Activated T-cell treated with anti-CD3 and anti-CD28 coated beads, Interleukin-2, amount 50 U/mL, for 24 hours (primary cell): ENCODE data around the gene RYR2.
"Not testable (repeated sequence)": the region's sequence is repeated elsewhere in the genome, so short reads cannot be mapped to it uniquely, and the experiment has no call there.

Source experiments
- DNase-seq: peaks from one replicate; pipeline ENCODE4 v3.0.0-alpha.2; 2020
- H3K27ac Mint-ChIP-seq: 2 replicates; pipeline ENCODE4 v1.8.0; 2020; ENCODE audit warnings: mild to moderate bottlenecking, mixed read lengths
- H3K27me3 Mint-ChIP-seq: 2 replicates; pipeline ENCODE4 v1.8.0; 2020; ENCODE audit warnings: mixed read lengths
- H3K36me3 Mint-ChIP-seq: 2 replicates; pipeline ENCODE4 v1.8.0; 2020; ENCODE audit warnings: low read depth, mixed read lengths
- H3K4me1 Mint-ChIP-seq: 2 replicates; pipeline ENCODE4 v1.8.0; 2020; ENCODE audit warnings: low read depth, mixed read lengths
- H3K4me3 Mint-ChIP-seq: 2 replicates; pipeline ENCODE4 v1.8.0; 2020; ENCODE audit warnings: mild to moderate bottlenecking, moderate library complexity, mixed read lengths
- H3K9me3 Mint-ChIP-seq: 2 replicates; pipeline ENCODE4 v1.8.0; 2020; ENCODE audit warnings: mixed read lengths

The RYR2 gene

GRCh38 chr1:237239248-237239647 is 197.3 kb downstream of the RYR2 start:
- Mint-ChIP-seq H3K27ac (no peak overlapping the region), H3K4me3 (no peak overlapping the region), H3K27me3 (peaks cover 8% of the 10 kb centered on the region), H3K36me3 (no peaks in the 10 kb centered on the region), H3K9me3 (no peaks in the 10 kb centered on the region), H3K4me1 (no peaks in the 10 kb centered on the region)
- DNase-seq, result no peak

- no peak for DNase-seq
- Mint-ChIP-seq H3K36me3 (no peaks in the 10 kb centered on the region), H3K27me3 (peaks cover 3% of the 10 kb centered on the region), H3K4me1 (no peaks in the 10 kb centered on the region), H3K9me3 (no peaks in the 10 kb centered on the region), H3K27ac (no peak overlapping the region), H3K4me3 (no peak overlapping the region)
Measured at GRCh38 chr1:237241038-237241437, 199.1 kb downstream of the RYR2 start.

GRCh38 chr1:237244778-237245177 is 202.8 kb downstream of the RYR2 start:
- DNase-seq, result no peak
- Mint-ChIP-seq H3K27me3 (no peaks in the 10 kb centered on the region), H3K4me3 (no peak overlapping the region), H3K27ac (no peak overlapping the region), H3K4me1 (no peaks in the 10 kb centered on the region), H3K9me3 (no peaks in the 10 kb centered on the region), H3K36me3 (no peaks in the 10 kb centered on the region)

- Mint-ChIP-seq H3K4me1 (no peaks in the 10 kb centered on the region), H3K27ac (no peak overlapping the region), H3K9me3 (no peaks in the 10 kb centered on the region)
Measured at GRCh38 chr1:237247442-237247841, 205.5 kb downstream of the RYR2 start.

GRCh38 chr1:237249120-237249519 is 207.1 kb downstream of the RYR2 start:
- Mint-ChIP-seq H3K4me3 (no peak overlapping the region), H3K9me3 (no peaks in the 10 kb centered on the region), H3K27ac (no peak overlapping the region)

More at GRCh38 chr1:237247442-237247841, 205.5 kb downstream of the RYR2 start:
- no peaks in the 10 kb centered on the region for H3K36me3 Mint-ChIP-seq
- H3K4me3 Mint-ChIP-seq, result no peak overlapping the region
- no peak for DNase-seq
- H3K27me3 Mint-ChIP-seq, result no peaks in the 10 kb centered on the region

GRCh38 chr1:237250055-237250454 is 208.1 kb downstream of the RYR2 start:
- Mint-ChIP-seq H3K4me3 (no peak overlapping the region), H3K4me1 (no peaks in the 10 kb centered on the region), H3K9me3 (no peaks in the 10 kb centered on the region), H3K27me3 (no peaks in the 10 kb centered on the region), H3K36me3 (no peaks in the 10 kb centered on the region), H3K27ac (no peak overlapping the region)
- DNase-seq, result no peak

More at GRCh38 chr1:237249120-237249519, 207.1 kb downstream of the RYR2 start:
- Mint-ChIP-seq H3K36me3 (no peaks in the 10 kb centered on the region), H3K4me1 (no peaks in the 10 kb centered on the region), H3K27me3 (no peaks in the 10 kb centered on the region)
- no peak for DNase-seq

GRCh38 chr1:237255071-237255470 is 213.1 kb downstream of the RYR2 start:
- H3K9me3 Mint-ChIP-seq, result peaks cover 5% of the 10 kb centered on the region
- no peak for DNase-seq
- peaks cover 2% of the 10 kb centered on the region for H3K27me3 Mint-ChIP-seq
- no peak overlapping the region for H3K27ac Mint-ChIP-seq
- no peaks in the 10 kb centered on the region for H3K36me3 Mint-ChIP-seq
- no peaks in the 10 kb centered on the region for H3K4me1 Mint-ChIP-seq
- no peak overlapping the region for H3K4me3 Mint-ChIP-seq

GRCh38 chr1:237258871-237259270 is 216.9 kb downstream of the RYR2 start:
- no peak for DNase-seq
- Mint-ChIP-seq H3K27ac (no peak overlapping the region), H3K9me3 (peaks cover 5% of the 10 kb centered on the region), H3K27me3 (peaks cover 6% of the 10 kb centered on the region), H3K36me3 (no peaks in the 10 kb centered on the region), H3K4me1 (no peaks in the 10 kb centered on the region), H3K4me3 (no peak overlapping the region)

- DNase-seq, result no peak
- H3K4me3 Mint-ChIP-seq, result no peak overlapping the region
- H3K36me3 Mint-ChIP-seq, result no peaks in the 10 kb centered on the region
- H3K27ac Mint-ChIP-seq, result no peak overlapping the region
- peaks cover 6% of the 10 kb centered on the region for H3K27me3 Mint-ChIP-seq
- peaks cover 2% of the 10 kb centered on the region for H3K9me3 Mint-ChIP-seq
- H3K4me1 Mint-ChIP-seq, result no peaks in the 10 kb centered on the region
Measured at GRCh38 chr1:237261198-237261597, 219.2 kb downstream of the RYR2 start.

- H3K4me1 Mint-ChIP-seq, result peaks cover 14% of the 10 kb centered on the region
- no peak for DNase-seq
- H3K27ac Mint-ChIP-seq, result no peak overlapping the region
- H3K9me3 Mint-ChIP-seq, result no peaks in the 10 kb centered on the region
- no peaks in the 10 kb centered on the region for H3K36me3 Mint-ChIP-seq
- H3K27me3 Mint-ChIP-seq, result peaks cover 8% of the 10 kb centered on the region
- H3K4me3 Mint-ChIP-seq, result no peak overlapping the region
Measured at GRCh38 chr1:237267743-237268142, 225.8 kb downstream of the RYR2 start.

GRCh38 chr1:237269938-237270337 is 228.0 kb downstream of the RYR2 start:
- Mint-ChIP-seq H3K4me3 (no peak overlapping the region), H3K4me1 (peaks cover 14% of the 10 kb centered on the region), H3K27me3 (peaks cover 4% of the 10 kb centered on the region), H3K27ac (no peak overlapping the region), H3K9me3 (no peaks in the 10 kb centered on the region), H3K36me3 (no peaks in the 10 kb centered on the region)
- DNase-seq, result no peak

GRCh38 chr1:237270353-237270752 is 228.4 kb downstream of the RYR2 start:
- Mint-ChIP-seq H3K4me3 (no peak overlapping the region), H3K36me3 (no peaks in the 10 kb centered on the region), H3K27me3 (peaks cover 4% of the 10 kb centered on the region), H3K4me1 (peaks cover 14% of the 10 kb centered on the region), H3K9me3 (no peaks in the 10 kb centered on the region), H3K27ac (no peak overlapping the region)
- DNase-seq, result no peak

GRCh38 chr1:237277994-237278393 is 236.0 kb downstream of the RYR2 start:
- H3K27me3 Mint-ChIP-seq, DNase-seq, H3K9me3 Mint-ChIP-seq, H3K27ac Mint-ChIP-seq, H3K4me1 Mint-ChIP-seq, H3K36me3 Mint-ChIP-seq, H3K4me3 Mint-ChIP-seq: not testable (repeated sequence)

GRCh38 chr1:237279629-237280028 is 237.6 kb downstream of the RYR2 start:
- no peak for DNase-seq
- Mint-ChIP-seq H3K4me1 (no peaks in the 10 kb centered on the region), H3K27ac (no peak overlapping the region), H3K27me3 (no peaks in the 10 kb centered on the region), H3K36me3 (no peaks in the 10 kb centered on the region), H3K9me3 (no peaks in the 10 kb centered on the region), H3K4me3 (no peak overlapping the region)

GRCh38 chr1:237281481-237281880 is 239.5 kb downstream of the RYR2 start:
- H3K36me3 Mint-ChIP-seq, result no peaks in the 10 kb centered on the region
- DNase-seq, result no peak
- no peaks in the 10 kb centered on the region for H3K9me3 Mint-ChIP-seq
- no peaks in the 10 kb centered on the region for H3K27me3 Mint-ChIP-seq
- no peak overlapping the region for H3K4me3 Mint-ChIP-seq
- no peak overlapping the region for H3K27ac Mint-ChIP-seq
- H3K4me1 Mint-ChIP-seq, result no peaks in the 10 kb centered on the region

- Mint-ChIP-seq H3K4me1 (no peaks in the 10 kb centered on the region), H3K4me3 (no peak overlapping the region), H3K27ac (no peak overlapping the region), H3K36me3 (no peaks in the 10 kb centered on the region), H3K9me3 (no peaks in the 10 kb centered on the region), H3K27me3 (no peaks in the 10 kb centered on the region)
- DNase-seq, result no peak
Measured at GRCh38 chr1:237282208-237282783, 240.3 kb downstream of the RYR2 start.
